Loucy (cell line): ENCODE results near the gene CCDC90B.

Experiments
- H2AFZ ChIP-seq: fragments of 200-600 bp; sonication (generic); 2 replicates; pipeline ENCODE4 v1.6.0; 2016; ENCODE audit warnings: antibody characterized with exemption, mild to moderate bottlenecking, low read length, moderate library complexity
- H3F3A ChIP-seq: fragments of 200-600 bp; 2 replicates; pipeline ENCODE4 v1.6.0; 2016; ENCODE audit warnings: antibody characterized with exemption, low read depth, mild to moderate bottlenecking
- H3K27me3 ChIP-seq: fragments of 200-600 bp; sonication (generic); 2 replicates; pipeline ENCODE4 v1.6.1; 2014; ENCODE audit warnings: low read length, mild to moderate bottlenecking; ENCODE audit not compliant: insufficient read depth, poor library complexity, severe bottlenecking
- H3K36me3 ChIP-seq: fragments of 200-600 bp; sonication (generic); 2 replicates; pipeline ENCODE4 v1.6.1; 2016; ENCODE audit warnings: low read length; ENCODE audit not compliant: insufficient read depth
- H3K4me1 ChIP-seq: fragments of 200-600 bp; sonication (generic); 2 replicates; pipeline ENCODE4 v1.5.1; 2014; ENCODE audit warnings: low read length, mild to moderate bottlenecking; ENCODE audit not compliant: insufficient read depth, poor library complexity, severe bottlenecking
- H3K4me2 ChIP-seq: fragments of 200-600 bp; sonication (generic); 2 replicates; pipeline ENCODE4 v1.6.0; 2014; ENCODE audit warnings: antibody characterized with exemption, low read length, low read depth, mild to moderate bottlenecking; ENCODE audit not compliant: poor library complexity, severe bottlenecking
- H3K4me3 ChIP-seq: fragments of 200-600 bp; sonication (generic); 2 replicates; pipeline ENCODE4 v1.5.1; 2014; ENCODE audit warnings: low read length, mild to moderate bottlenecking, mixed read lengths; ENCODE audit not compliant: poor library complexity, severe bottlenecking
- H3K79me2 ChIP-seq: fragments of 200-600 bp; sonication (generic); 2 replicates; pipeline ENCODE4 v1.6.1; 2014; ENCODE audit warnings: low read length; ENCODE audit not compliant: insufficient read depth
- H3K9ac ChIP-seq: fragments of 200-600 bp; sonication (generic); 2 replicates; pipeline ENCODE4 v1.6.0; 2014; ENCODE audit warnings: mild to moderate bottlenecking, low read depth, low read length, moderate library complexity; ENCODE audit not compliant: poor library complexity, severe bottlenecking
- H3K9me2 ChIP-seq: fragments of 200-600 bp; sonication (generic); replicated peaks from 2 replicates; pipeline ENCODE4 v1.6.1; 2016; ENCODE audit warnings: low read depth, low read length, mixed read lengths
- H3K9me3 ChIP-seq: fragments of 200-600 bp; sonication (generic); 2 replicates; pipeline ENCODE4 v1.6.1; 2014; ENCODE audit warnings: mild to moderate bottlenecking, antibody characterized with exemption, low read length, low read depth; ENCODE audit not compliant: insufficient read depth
- H4K20me1 ChIP-seq: fragments of 200-600 bp; sonication (generic); 2 replicates; pipeline ENCODE4 v1.6.0; 2014; ENCODE audit warnings: antibody characterized with exemption, low read length, mild to moderate bottlenecking; ENCODE audit not compliant: insufficient read depth, poor library complexity, severe bottlenecking
- CTCF ChIP-seq: fragments of 200-600 bp; sonication (generic); conservative IDR thresholded peaks from 2 replicates; pipeline ENCODE4 v1.5.1; 2014; ENCODE audit warnings: mild to moderate bottlenecking, antibody characterized with exemption, low read length
- EZH2phosphoT487 ChIP-seq: fragments of 200-600 bp; IDR thresholded peaks from 2 replicates; pipeline ENCODE4 v1.6.1; 2018; ENCODE audit warnings: antibody characterized with exemption, mild to moderate bottlenecking, moderate library complexity, borderline replicate concordance

Gene CCDC90B

GRCh38 chr11:83326326-83326725 lies 40.2 kb upstream of the CCDC90B start:
- Histone ChIP-seq H2AFZ (no peak overlapping the region), H3K4me3 (no peak overlapping the region), H3K9me3 (no peaks in the 10 kb centered on the region), H3K36me3 (no peaks in the 10 kb centered on the region), H3K4me1 (no peaks in the 10 kb centered on the region), H3K9me2 (no peaks in the 10 kb centered on the region), H3K9ac (no peak overlapping the region), H3K4me2 (no peak overlapping the region), H4K20me1 (no peaks in the 10 kb centered on the region), H3F3A (no peaks in the 10 kb centered on the region), H3K79me2 (no peaks in the 10 kb centered on the region), H3K27me3 (no peaks in the 10 kb centered on the region)
- TF ChIP-seq CTCF (no peak), EZH2phosphoT487 (no peak)

GRCh38 chr11:83319346-83319745 lies 33.2 kb upstream of the CCDC90B start:
- TF ChIP-seq CTCF (no peak), EZH2phosphoT487 (no peak)
- Histone ChIP-seq H3K9me2 (no peaks in the 10 kb centered on the region), H3K4me2 (no peak overlapping the region), H3K4me3 (no peak overlapping the region), H2AFZ (no peak overlapping the region), H3K9me3 (no peaks in the 10 kb centered on the region), H3K36me3 (no peaks in the 10 kb centered on the region), H3K4me1 (no peaks in the 10 kb centered on the region), H3F3A (no peaks in the 10 kb centered on the region), H3K79me2 (no peaks in the 10 kb centered on the region), H4K20me1 (no peaks in the 10 kb centered on the region), H3K9ac (no peak overlapping the region), H3K27me3 (no peaks in the 10 kb centered on the region)

- H3K27me3 ChIP-seq: no peaks in the 10 kb centered on the region
- no peak overlapping the region for H3K4me3 ChIP-seq
- TF ChIP-seq EZH2phosphoT487 (no peak), CTCF (no peak)
Measured at GRCh38 chr11:83318931-83319330, 32.8 kb upstream of the CCDC90B start.

More at GRCh38 chr11:83318931-83319330, 32.8 kb upstream of the CCDC90B start:
- Histone ChIP-seq H3K4me2 (no peak overlapping the region), H3K4me1 (no peaks in the 10 kb centered on the region), H3K79me2 (no peaks in the 10 kb centered on the region), H3K9me2 (no peaks in the 10 kb centered on the region), H3K9me3 (no peaks in the 10 kb centered on the region), H3K36me3 (no peaks in the 10 kb centered on the region), H4K20me1 (no peaks in the 10 kb centered on the region), H3F3A (no peaks in the 10 kb centered on the region), H3K9ac (no peak overlapping the region), H2AFZ (no peak overlapping the region)
